ENCODE data around the gene NOXO1.
A peak's percentile ranks its signal among the peaks of the same experiment; 100 is the strongest.

Gene NOXO1

GRCh38 chr16:1984347-1985225 lies 3.3 kb upstream of the NOXO1 start:
- in situ Hi-C loops (cut with MboI; ENCODE audit: low sequenced_read_pairs, unreplicated experiment): no loop called here
- no peak for TF ChIP-seq CTCF (IDR thresholded peaks at IDR 0.05; ENCODE audit: borderline replicate concordance, control extremely low read depth, extremely low read depth, insufficient read depth, missing control alignments)

DNA sequence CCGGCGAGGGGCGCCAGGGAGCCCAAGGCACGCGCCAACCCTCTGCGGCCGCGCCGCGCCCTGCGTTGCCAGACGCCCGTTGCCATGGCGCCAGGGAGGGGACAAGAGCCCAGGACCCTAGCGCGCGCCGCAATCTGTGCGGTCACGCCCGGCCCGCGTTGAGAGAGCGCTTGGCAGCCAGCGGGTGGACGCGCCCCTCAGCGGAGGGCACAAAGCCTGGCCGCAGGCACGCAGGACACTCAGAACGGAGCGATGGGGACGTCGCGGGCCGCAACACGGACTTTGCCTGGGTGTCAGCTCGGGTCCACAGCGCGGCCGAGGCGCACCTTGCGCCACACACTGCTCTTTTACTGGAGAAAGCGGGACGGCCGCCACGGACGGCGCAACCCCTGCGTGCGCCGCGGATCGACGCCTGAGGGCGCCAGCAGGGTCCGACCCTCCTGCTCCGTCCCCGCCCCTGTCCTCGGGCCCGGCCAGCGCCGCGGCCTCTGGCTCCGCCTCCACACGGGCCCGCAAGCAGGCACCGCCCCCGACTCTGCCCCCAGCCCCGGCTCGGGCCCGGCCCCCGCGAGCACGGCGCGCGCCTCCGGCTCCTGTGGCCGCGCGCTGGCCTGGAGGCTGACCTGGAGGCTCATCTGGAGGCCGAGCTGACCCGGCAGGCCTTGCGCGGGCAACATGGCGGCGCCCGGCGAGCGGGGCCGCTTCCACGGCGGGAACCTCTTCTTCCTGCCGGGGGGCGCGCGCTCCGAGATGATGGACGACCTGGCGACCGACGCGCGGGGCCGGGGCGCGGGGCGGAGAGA lies 2.5 kb upstream of the NOXO1 start, which contains the start of gene GFER:
Gene GFER, plus strand, starts transcription at position 650 of the 803 bp plus-strand sequence. Its CDS starts 26 bp downstream, at position 676.
- in situ Hi-C loops (cut with MboI; ENCODE audit: low sequenced_read_pairs, unreplicated experiment): no loop called here
- DNase-seq (ENCODE audit: low spot score): peak; percentile 98
- TF ChIP-seq CTCF (IDR thresholded peaks at IDR 0.05; ENCODE audit: borderline replicate concordance, control extremely low read depth, extremely low read depth, insufficient read depth, missing control alignments): peak; percentile 76

More at GRCh38 chr16:1984347-1985225, 3.3 kb upstream of the NOXO1 start:
- DNase-seq (ENCODE audit: low spot score): no peak

DNA sequence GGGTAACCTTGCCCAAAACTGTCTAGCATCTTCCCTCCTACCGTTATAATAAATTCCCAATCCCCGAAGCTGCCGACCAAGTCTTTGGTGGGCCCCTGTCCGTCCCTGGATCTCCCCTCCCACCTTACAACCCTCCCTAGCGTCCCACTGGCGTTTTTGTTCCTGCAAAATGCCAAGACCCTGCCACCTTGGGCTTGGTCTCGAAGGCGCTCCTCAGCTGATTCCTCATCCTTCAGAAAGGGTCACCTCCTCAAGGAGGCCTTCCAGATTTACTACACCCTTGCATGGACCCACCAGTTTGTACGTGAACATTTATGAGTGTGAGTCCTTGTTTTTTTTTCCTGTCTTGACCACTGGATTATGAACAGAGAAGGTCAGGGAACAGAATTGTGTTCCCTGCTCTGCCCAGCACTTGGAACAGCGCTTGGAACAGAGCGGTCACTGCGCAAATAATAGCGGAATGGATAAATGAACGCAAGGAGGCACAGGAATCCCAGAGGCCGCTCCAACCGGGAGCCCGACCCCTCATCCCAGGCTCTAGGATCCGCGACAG lies 1.8 kb upstream of the NOXO1 start:
- no peak for DNase-seq (ENCODE audit: low spot score)
- TF ChIP-seq CTCF (IDR thresholded peaks at IDR 0.05; ENCODE audit: borderline replicate concordance, control extremely low read depth, extremely low read depth, insufficient read depth, missing control alignments): no peak
- in situ Hi-C loops (cut with MboI; ENCODE audit: low sequenced_read_pairs, unreplicated experiment): no loop called here

DNA sequence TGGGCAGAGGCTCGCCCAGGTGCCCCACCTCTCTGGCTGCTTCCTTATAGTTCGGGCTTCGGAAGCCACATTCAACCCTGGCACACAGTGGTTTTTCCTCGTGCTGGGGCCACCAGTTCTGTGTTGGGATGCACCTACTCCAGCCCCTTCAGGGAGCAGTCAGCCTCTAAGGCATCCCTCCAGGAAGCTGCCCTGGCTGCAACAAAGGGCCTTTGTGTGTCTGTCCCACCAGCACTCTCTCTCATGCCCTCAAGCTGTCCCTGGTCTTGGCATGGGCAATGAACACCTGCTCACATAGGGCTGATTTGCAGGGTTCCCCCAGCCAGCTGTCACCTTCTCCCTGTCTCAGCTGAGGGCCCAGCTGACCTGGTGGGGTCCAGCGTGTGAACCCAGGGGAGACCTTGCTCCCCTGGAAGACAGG lies 754 bp upstream of the NOXO1 start:
- no peak for DNase-seq (ENCODE audit: low spot score)
- in situ Hi-C loops (cut with MboI; ENCODE audit: low sequenced_read_pairs, unreplicated experiment): no loop called here
- TF ChIP-seq CTCF (IDR thresholded peaks at IDR 0.05; ENCODE audit: borderline replicate concordance, control extremely low read depth, extremely low read depth, insufficient read depth, missing control alignments): no peak

DNA sequence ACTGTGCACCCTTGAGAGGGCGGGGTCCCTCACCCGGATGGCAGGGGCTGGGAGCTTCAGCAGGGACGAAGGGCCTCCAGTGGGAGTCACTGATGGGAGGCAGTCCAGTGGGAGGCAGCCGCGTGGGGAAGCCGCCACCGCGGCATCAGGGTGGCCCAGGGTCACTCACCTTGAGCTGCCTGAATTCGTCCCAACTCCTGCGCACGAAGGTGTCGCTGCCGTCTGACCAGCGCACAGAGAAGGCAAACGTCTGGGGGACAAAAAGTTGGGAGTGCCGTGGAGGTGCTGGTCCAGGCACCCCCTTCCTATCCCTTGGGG lies 540 bp downstream of the NOXO1 start:
- TF ChIP-seq CTCF (IDR thresholded peaks at IDR 0.05; ENCODE audit: borderline replicate concordance, control extremely low read depth, extremely low read depth, insufficient read depth, missing control alignments): no peak
- in situ Hi-C loops (cut with MboI; ENCODE audit: low sequenced_read_pairs, unreplicated experiment): no loop called here

DNA sequence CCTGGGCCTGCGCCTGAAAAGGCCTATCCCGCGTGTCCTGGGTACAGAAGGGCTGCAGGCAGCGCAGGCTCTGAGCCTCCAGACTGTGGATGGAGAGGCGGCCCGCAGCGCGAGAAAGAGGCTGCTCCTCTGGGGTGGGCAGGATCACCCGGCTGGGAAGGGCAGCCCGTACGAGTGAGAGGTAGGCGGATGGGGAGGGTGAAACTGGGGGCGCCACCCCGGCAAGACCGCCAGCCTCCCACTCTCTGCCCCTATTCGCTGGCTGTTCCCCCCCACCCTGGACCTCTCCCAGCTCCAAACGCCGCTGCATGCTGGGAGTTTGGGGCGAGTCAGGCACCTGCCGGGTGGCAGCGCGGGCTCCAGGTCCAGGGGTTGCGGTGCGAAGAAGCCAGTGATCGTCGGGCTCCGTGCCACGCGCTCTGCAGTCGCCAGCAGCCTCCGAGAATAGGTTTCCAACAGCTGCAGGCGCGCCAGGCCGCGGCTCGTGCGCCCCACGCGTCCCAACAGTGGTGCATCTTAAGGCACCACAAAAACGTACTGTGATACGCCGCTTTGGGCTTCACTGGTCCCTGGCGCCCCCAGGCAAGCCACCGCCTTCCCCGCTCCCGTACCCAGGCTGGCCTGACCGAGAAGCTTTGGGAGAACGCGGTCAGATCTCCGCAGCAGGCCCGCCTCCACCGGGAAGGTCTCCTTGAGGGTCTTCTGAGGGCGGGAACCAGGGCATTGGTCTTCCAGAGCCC lies 1.1 kb downstream of the NOXO1 start:
- TF ChIP-seq CTCF (IDR thresholded peaks at IDR 0.05; ENCODE audit: borderline replicate concordance, control extremely low read depth, extremely low read depth, insufficient read depth, missing control alignments): no peak
- in situ Hi-C loops (cut with MboI; ENCODE audit: low sequenced_read_pairs, unreplicated experiment): no loop called here
- DNase-seq (ENCODE audit: low spot score): no peak

More for the DNA sequence above, 540 bp downstream of the NOXO1 start:
- no peak for DNase-seq (ENCODE audit: low spot score)

Data from GM13976 (cell line).